Colonic mucosa (tissue), 4 donors: Measurements from ENCODE around the gene MFSD2B. TPM values are rescaled to one million over a fixed set of nuclear protein-coding genes. Genes with fewer than 3 reads are reported as not detected.
A peak's percentile ranks its signal among the peaks of the same experiment; 100 is the strongest.

Source experiments
- DNase-seq: peaks from one replicate; pipeline ENCODE4 v3.0.0-alpha.2; 2020
- H3K27ac ChIP-seq: fragments of 200-600 bp; one replicate; pipeline ENCODE4 v1.8.0; 2021
- H3K27me3 ChIP-seq: fragments of 200-600 bp; one replicate; pipeline ENCODE4 v1.8.0; 2021
- H3K36me3 ChIP-seq: fragments of 200-600 bp; one replicate; pipeline ENCODE4 v1.8.0; 2021
- H3K4me1 ChIP-seq: fragments of 200-600 bp; one replicate; pipeline ENCODE4 v1.8.0; 2021; ENCODE audit warnings: mild to moderate bottlenecking
- H3K4me3 ChIP-seq: fragments of 200-600 bp; one replicate; pipeline ENCODE4 v1.8.0; 2021
- H3K9ac ChIP-seq, 2 donors: one replicate each; pipeline ENCODE4 v1.7.0; 2013; ENCODE audit warnings: control low read depth in 2 of 2, low read depth in 2 of 2, low read length in 2 of 2
- H3K9me3 ChIP-seq: fragments of 200-600 bp; one replicate; pipeline ENCODE4 v1.8.0; 2021
- CTCF ChIP-seq: fragments of 200-600 bp; IDR thresholded peaks from one replicate; pipeline ENCODE4 v1.8.0; 2022; ENCODE audit warnings: antibody characterized with exemption, mild to moderate bottlenecking
- intact Hi-C: fragments of 100-400 bp; cut with DNase I; formaldehyde crosslinking; loops from one replicate; pipeline ENCODE4 v1.14.1; 2022
- total RNA-seq, 2 donors: library from RNA; stranded (reverse); fragmentation: NEBNext Ultra II Directional in 1 of 2; extraction: Animal tissue kit (Norgen Biotek cat#: 25700) in 1 of 2; gene quantifications; one replicate each; pipeline ENCODE4 v1.2.1, GENCODE V29; 2021
- donor health status: healthy.
- donor health status: DM: no; HTN: no; CAD: no.
- donor health status: DM: no; HTN: no; CAD: no.

Gene MFSD2B
- under 1 TPM in 1 of 2 donors, not detected in 1; 0.20 TPM for total RNA-seq

GRCh38 chr2:24009680-24010476 is at the start of gene MFSD2B:
Gene MFSD2B (plus strand): TSS chr2:24010085. CDS start chr2:24010097, 12 bp downstream.
- H3K9ac ChIP-seq, result peak within 1 kb of the TSS in 1 of 2 donors; percentile 24
- DNase-seq, result no peak
- H3K36me3 ChIP-seq, result no peaks in the 10 kb centered on the region
- H3K4me3 ChIP-seq, result peak within 1 kb of the TSS; percentile 43
- H3K9me3 ChIP-seq, result no peaks in the 10 kb centered on the region
- H3K27ac ChIP-seq, result no peak within 1 kb of the TSS
- no peaks in the 10 kb centered on the region for H3K4me1 ChIP-seq
- no peak for TF ChIP-seq CTCF
- H3K27me3 ChIP-seq, result peaks cover 25% of the 10 kb centered on the region
- intact Hi-C loops, result no loop called here

GRCh38 chr2:23967846-23968245 is 42.0 kb upstream of the MFSD2B start:
- H3K9ac ChIP-seq, result no peak overlapping the region
- no peak for DNase-seq
- H3K27ac ChIP-seq, result no peak overlapping the region
- intact Hi-C loops, result no loop called here
- no peaks in the 10 kb centered on the region for H3K4me1 ChIP-seq
- no peaks in the 10 kb centered on the region for H3K36me3 ChIP-seq
- H3K27me3 ChIP-seq, result no peaks in the 10 kb centered on the region
- no peak for TF ChIP-seq CTCF
- no peak overlapping the region for H3K4me3 ChIP-seq
- H3K9me3 ChIP-seq, result no peaks in the 10 kb centered on the region

- no peak overlapping the region for H3K9ac ChIP-seq
- intact Hi-C loops, result no loop called here
- H3K9me3 ChIP-seq, result no peaks in the 10 kb centered on the region
- no peak overlapping the region for H3K4me3 ChIP-seq
- no peaks in the 10 kb centered on the region for H3K27me3 ChIP-seq
- no peak overlapping the region for H3K27ac ChIP-seq
- H3K36me3 ChIP-seq, result no peaks in the 10 kb centered on the region
- H3K4me1 ChIP-seq, result no peaks in the 10 kb centered on the region
- no peak for DNase-seq
- no peak for TF ChIP-seq CTCF
Observed at GRCh38 chr2:23976883-23977282, 33.0 kb upstream of the MFSD2B start.

GRCh38 chr2:23988371-23988770 is 21.5 kb upstream of the MFSD2B start:
- no peak overlapping the region for H3K4me3 ChIP-seq
- H3K9ac ChIP-seq, result no peak overlapping the region
- no peaks in the 10 kb centered on the region for H3K9me3 ChIP-seq
- H3K27ac ChIP-seq, result no peak overlapping the region
- no peak for DNase-seq
- H3K4me1 ChIP-seq, result no peaks in the 10 kb centered on the region
- no peak for TF ChIP-seq CTCF
- intact Hi-C loops, result no loop called here
- no peaks in the 10 kb centered on the region for H3K27me3 ChIP-seq
- peaks cover 5% of the 10 kb centered on the region for H3K36me3 ChIP-seq

GRCh38 chr2:23992931-23993330 is 17.0 kb upstream of the MFSD2B start:
- H3K27ac ChIP-seq, result no peak overlapping the region
- no peaks in the 10 kb centered on the region for H3K9me3 ChIP-seq
- no peaks in the 10 kb centered on the region for H3K36me3 ChIP-seq
- H3K4me1 ChIP-seq, result no peaks in the 10 kb centered on the region
- H3K9ac ChIP-seq, result no peak overlapping the region
- no peak for DNase-seq
- H3K4me3 ChIP-seq, result no peak overlapping the region
- TF ChIP-seq CTCF, result no peak
- intact Hi-C loops, result no loop called here
- no peaks in the 10 kb centered on the region for H3K27me3 ChIP-seq
